ENCODE results near the gene CD4.

GRCh38 chr12:6869049-6870021, 80.0 kb downstream of the CD4 start:
- peak; percentile 85 to 92 (median 90) for TF ChIP-seq CTCF (IDR thresholded peaks at IDR 0.05)
- no peak for TF ChIP-seq POLR2A (IDR thresholded peaks at IDR 0.05)

All from adrenal gland (tissue), 5 donors.